K562 (cell line): Measurements from ENCODE around the gene IDH2. TPM values are rescaled to one million over a fixed set of nuclear protein-coding genes. Genes with fewer than 3 reads are reported as not detected.
A peak's percentile ranks its signal among the peaks of the same experiment; 100 is the strongest.

Source experiments
- ATAC-seq: fragments of 200-7000 bp; cut with Tn5 transposase; 3 replicates; pipeline ENCODE4 v1.9.1; 2020; ENCODE audit warnings: moderate library complexity
- BruUV-seq: library from RNA; stranded (reverse); fragments of 400-500 nt; replicated peaks from 2 replicates; lab custom pipeline; 2021; lab: Mats Ljungman, UMichigan
- CTCF ChIA-PET: fragments of 300-600 bp; formaldehyde crosslinking; extraction: SDS; loops from one replicate; lab custom pipeline; 2021; ENCODE audit warnings: low intra/inter-chr PET ratio; lab: Yijun Ruan, JAX
- POLR2A ChIA-PET: fragments of 300-600, 350-650 bp; sonication (Branson Sonifier 250); formaldehyde crosslinking; extraction: SDS; loops from one replicate; lab custom pipeline; 2021; ENCODE audit warnings: antibody characterized with exemption, inconsistent platforms; lab: Yijun Ruan, JAX
- DNase-seq, 4 experiments: peaks; one replicate each; pipeline versions ENCODE4 v3.0.0 to v3.0.0-alpha.2; 2011 to 2018; ENCODE audit warnings: low spot score in 3 of 4, mixed read lengths in 3 of 4; ENCODE audit errors: extremely low read depth in 1 of 4
- FAIRE-seq: peaks from 2 replicates; lab custom pipeline; 2011; peaks lifted over from hg19 to GRCh38; lab: Jason Lieb, UNC
- H2AFZ ChIP-seq: 2 replicates; pipeline ENCODE4 v1.6.0; 2011; ENCODE audit warnings: low read depth, low read length, control low read depth, inconsistent platforms
- H3K27ac ChIP-seq: fragments of 200-600 bp; 3 replicates; pipeline ENCODE4 v1.8.0; 2011; ENCODE audit warnings: low read depth, mild to moderate bottlenecking, control low read depth, inconsistent platforms, low read length, moderate library complexity, mixed read lengths; ENCODE audit errors: extremely low read depth
- H3K27me3 ChIP-seq, 2 experiments: fragments of 300-600 bp in 1 of 2; 2 replicates in 1 of 2; 3 replicates in 1 of 2; pipeline versions ENCODE4 v1.6.0 to v1.8.0; 2011; ENCODE audit warnings: inconsistent platforms in 2 of 2, low read length in 2 of 2, mild to moderate bottlenecking in 1 of 2, mixed read lengths in 1 of 2, moderate library complexity in 1 of 2; ENCODE audit not compliant: control insufficient read depth in 2 of 2, insufficient read depth in 2 of 2
- H3K36me3 ChIP-seq: fragments of 300-600 bp; 3 replicates; pipeline ENCODE4 v1.8.0; 2011; ENCODE audit warnings: mild to moderate bottlenecking, low read length, inconsistent platforms; ENCODE audit not compliant: control insufficient read depth, insufficient read depth
- H3K4me1 ChIP-seq, 2 experiments: fragments of 200-600 bp in 1 of 2; replicated peaks in 1 of 2; 2 replicates in 1 of 2; 3 replicates in 1 of 2; pipeline versions ENCODE4 v1.5.1 to v1.8.0; 2011; ENCODE audit warnings: inconsistent platforms in 2 of 2, low read length in 2 of 2, mild to moderate bottlenecking in 1 of 2, mixed read lengths in 1 of 2, moderate library complexity in 1 of 2; ENCODE audit not compliant: control insufficient read depth in 2 of 2, insufficient read depth in 2 of 2
- H3K4me2 ChIP-seq: 2 replicates; pipeline ENCODE4 v1.6.1; 2011; ENCODE audit warnings: low read length, control low read depth, inconsistent platforms, mixed read lengths; ENCODE audit not compliant: insufficient read depth
- H3K4me3 ChIP-seq: fragments of 200-600 bp; sonication (generic), shearing (Covaris generic); 2 replicates; pipeline ENCODE4 v1.5.1; 2016; ENCODE audit warnings: control low read depth, inconsistent platforms
- H3K79me2 ChIP-seq: fragments of 200-600 bp; 3 replicates; pipeline ENCODE4 v1.8.0; 2011; ENCODE audit warnings: low read length, inconsistent platforms; ENCODE audit not compliant: control insufficient read depth, insufficient read depth
- H3K9ac ChIP-seq, 2 experiments: 2 replicates each; pipeline versions ENCODE4 v1.6.0 to v1.6.1; 2011; ENCODE audit warnings: low read depth in 2 of 2, low read length in 2 of 2, control low read depth in 1 of 2, inconsistent platforms in 1 of 2, mild to moderate bottlenecking in 1 of 2, mixed read lengths in 1 of 2; ENCODE audit not compliant: insufficient read depth in 1 of 2
- H3K9me1 ChIP-seq: one replicate; pipeline ENCODE4 v1.6.0; 2011; ENCODE audit warnings: inconsistent platforms, mild to moderate bottlenecking, low read length, moderate library complexity; ENCODE audit not compliant: control insufficient read depth, insufficient read depth
- H3K9me3 ChIP-seq: replicated peaks from 2 replicates; pipeline ENCODE4 v1.5.1; 2011; ENCODE audit warnings: low read depth, low read length, inconsistent platforms; ENCODE audit not compliant: control insufficient read depth, insufficient read depth
- H4K20me1 ChIP-seq: replicated peaks from 2 replicates; pipeline ENCODE4 v1.6.1; 2011; ENCODE audit warnings: low read length, inconsistent platforms, mixed read lengths; ENCODE audit not compliant: control insufficient read depth, insufficient read depth
- RBM25 ChIP-seq: fragments of 200-400 bp; formaldehyde crosslinking; IDR thresholded peaks from 2 replicates; pipeline ENCODE4 v1.6.1; 2018; ENCODE audit warnings: low read length, low read depth, moderate library complexity; ENCODE audit not compliant: severe bottlenecking
- TGIF2 ChIP-seq: sonication (generic); formaldehyde crosslinking; IDR thresholded peaks from 2 replicates; pipeline ENCODE4 v1.8.1; 2022; ENCODE audit warnings: mild to moderate bottlenecking, missing genetic modification reagents, moderate library complexity
- ZNF280A ChIP-seq: fragments of 450-650 bp; IDR thresholded peaks from 2 replicates; pipeline ENCODE4 v1.6.1; 2018; ENCODE audit warnings: mild to moderate bottlenecking, low read depth; ENCODE audit not compliant: partially characterized antibody
- ZNF407 ChIP-seq: fragments of 450-650 bp; IDR thresholded peaks from 2 replicates; pipeline ENCODE4 v1.6.1; 2016; ENCODE audit warnings: low read depth
- WGBS: fragments of 100-300 bp; shearing (Covaris generic); methylation state at CpG from one replicate; pipeline ENCODE4 v1.1.6; 2016; ENCODE audit warnings: low coverage, mixed read lengths; ENCODE audit not compliant: insufficient coverage; ENCODE audit errors: missing lambda C conversion rate; 5-methylcytosine and 5-hydroxymethylcytosine counted together
- in situ Hi-C: fragments of 300-500 bp; cut with MboI; formaldehyde crosslinking; loops from 4 replicates; pipeline ENCODE4 v1.15.0; 2018; ENCODE audit warnings: inconsistent platforms, mixed read lengths
- intact Hi-C: fragments of 100-400 bp; cut with micrococcal nuclease; formaldehyde crosslinking; loops from 2 replicates; pipeline ENCODE4 v1.14.2; 2022
- polyA plus RNA-seq, 8 experiments: library from polyadenylated mRNA; depleted of rRNA in 4 of 8; stranded (reverse) in 5 of 8; unstranded in 3 of 8; fragments of >200 nt; fragmentation: Nextera tagmentation in 2 of 8; fragmentation: Illumina TruSeq in 1 of 8; extraction: Ambion mirVana in 2 of 8; extraction: Trizol in 1 of 8; gene quantifications; 2 replicates each; pipeline versions ENCODE4 v1.2.1 to v1.2.3, GENCODE V29; 2011 to 2014; ENCODE audit warnings: inconsistent platforms in 1 of 8, missing spikeins in 1 of 8
- total RNA-seq, 7 experiments: library from RNA; depleted of rRNA in 6 of 7; stranded (reverse); fragments of >200 nt in 6 of 7; fragmentation: Illumina TruSeq in 2 of 7; extraction: Trizol in 2 of 7; gene quantifications; 2 replicates each; pipeline versions ENCODE4 v1.2.1 to v1.2.3, GENCODE V29; 2011 to 2021; ENCODE audit warnings: low replicate concordance in 1 of 7

IDH2 gene
- total and polyA plus RNA-seq, 9 of the 15 experiments (the other 6 are each of a cell fraction or from before 2014, with no cell fraction given), result 0.70 to 99.9 (median 59.2) TPM

- TF ChIP-seq ZNF280A, result no peak
- TF ChIP-seq TGIF2 (CRISPR knock-in tag), result no peak
Measured at GRCh38 chr15:90049666-90050604, 52.3 kb downstream of the IDH2 start (continued).

GRCh38 chr15:90049030-90049429, 53.2 kb downstream of the IDH2 start:
- no peak for TF ChIP-seq ZNF407
- peak; percentile 53 for TF ChIP-seq RBM25
- Histone ChIP-seq H3K4me2 (no peak overlapping the region), H3K4me1 (peaks cover 11 to 29% of the 10 kb centered on the region in 2 experiments; a peak in 4 of 5 replicates), H3K79me2 (no peaks in the 10 kb centered on the region), H3K9ac (peak overlapping the region in 1 of 2 experiments; percentile 15; a peak in 1 of 4 replicates), H3K4me3 (no peak overlapping the region), H3K9me3 (no peaks in the 10 kb centered on the region), H2AFZ (no peak overlapping the region), H3K36me3 (no peaks in the 10 kb centered on the region), H3K9me1 (no peaks in the 10 kb centered on the region), H3K27me3 (no peaks in the 10 kb centered on the region), H3K27ac (no peak overlapping the region), H4K20me1 (peaks cover 7% of the 10 kb centered on the region; the same call in 1 of the 2 replicates)
- ATAC-seq (no peak), DNase-seq (no peak), FAIRE-seq (no peak)
- no TSS peak for BruUV-seq
- intact Hi-C loops (no loop called here), in situ Hi-C loops (no loop called here)
- POLR2A ChIA-PET, result interaction anchor here (0.6 to 1.4 kb wide), 4 partner anchors 12 to 45 kb away, joined by 3 to 7 read pairs (median 3); no protein-coding TSS in a partner anchor
- CTCF ChIA-PET, result no interaction called here
- WGBS, result 87% methylated on average over 5 of the region's 5 CpGs
